Prostate gland (tissue), 2 donors: ENCODE measurements around the gene MKLN1.

Experiments used
- CTCF ChIP-seq, 4 experiments: fragments of 200-600 bp in 2 of 4; fragments of 450-650 bp in 2 of 4; sonication (generic) in 2 of 4; IDR thresholded peaks; 1 replicate in 3 of 4; 2 replicates in 1 of 4; pipeline ENCODE4 v1.5.1; 2016 to 2019; ENCODE audit warnings: antibody characterized with exemption in 4 of 4, mild to moderate bottlenecking in 2 of 4, moderate library complexity in 2 of 4
- POLR2A ChIP-seq: fragments of 450-650 bp; IDR thresholded peaks from one replicate; pipeline ENCODE4 v1.6.1; 2016; ENCODE audit warnings: antibody characterized with exemption, mild to moderate bottlenecking

- TF ChIP-seq CTCF (IDR thresholded peaks at IDR 0.05) (no peak), POLR2A (no peak)
Measured at GRCh38 chr7:131400681-131401176, 73.1 kb downstream of the MKLN1 start.
